Activated CD4-positive, alpha-beta T cell treated with anti-CD3 and anti-CD28 coated beads for 24 hours (primary cell): ENCODE results near the gene MAPK7.

Source experiments
- DNase-seq, 2 donors: peaks; one replicate each; pipeline ENCODE4 v3.0.0-alpha.2; 2020; ENCODE audit warnings: low read depth in 2 of 2

The MAPK7 gene

DNA sequence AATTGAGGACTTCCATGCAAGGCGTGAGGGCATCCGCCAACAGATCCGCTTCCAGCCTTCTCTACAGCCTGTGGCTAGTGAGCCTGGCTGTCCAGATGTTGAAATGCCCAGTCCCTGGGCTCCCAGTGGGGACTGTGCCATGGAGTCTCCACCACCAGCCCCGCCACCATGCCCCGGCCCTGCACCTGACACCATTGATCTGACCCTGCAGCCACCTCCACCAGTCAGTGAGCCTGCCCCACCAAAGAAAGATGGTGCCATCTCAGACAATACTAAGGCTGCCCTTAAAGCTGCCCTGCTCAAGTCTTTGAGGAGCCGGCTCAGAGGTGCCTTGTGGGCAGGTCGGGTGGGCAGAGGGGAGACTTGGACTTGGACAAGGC is 3.1 kb downstream of the MAPK7 start:
- DNase-seq: no peak

DNA sequence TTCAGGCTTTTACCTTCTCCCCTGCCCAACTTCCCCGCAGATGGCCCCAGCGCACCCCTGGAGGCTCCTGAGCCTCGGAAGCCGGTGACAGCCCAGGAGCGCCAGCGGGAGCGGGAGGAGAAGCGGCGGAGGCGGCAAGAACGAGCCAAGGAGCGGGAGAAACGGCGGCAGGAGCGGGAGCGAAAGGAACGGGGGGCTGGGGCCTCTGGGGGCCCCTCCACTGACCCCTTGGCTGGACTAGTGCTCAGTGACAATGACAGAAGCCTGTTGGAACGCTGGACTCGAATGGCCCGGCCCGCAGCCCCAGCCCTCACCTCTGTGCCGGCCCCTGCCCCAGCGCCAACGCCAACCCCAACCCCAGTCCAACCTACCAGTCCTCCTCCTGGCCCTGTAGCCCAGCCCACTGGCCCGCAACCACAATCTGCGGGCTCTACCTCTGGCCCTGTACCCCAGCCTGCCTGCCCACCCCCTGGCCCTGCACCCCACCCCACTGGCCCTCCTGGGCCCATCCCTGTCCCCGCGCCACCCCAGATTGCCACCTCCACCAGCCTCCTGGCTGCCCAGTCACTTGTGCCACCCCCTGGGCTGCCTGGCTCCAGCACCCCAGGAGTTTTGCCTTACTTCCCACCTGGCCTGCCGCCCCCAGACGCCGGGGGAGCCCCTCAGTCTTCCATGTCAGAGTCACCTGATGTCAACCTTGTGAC is 3.6 kb downstream of the MAPK7 start:
- no peak for DNase-seq

GRCh38 chr17:19382531-19383444 is 4.5 kb downstream of the MAPK7 start:
- no peak for DNase-seq

GRCh38 chr17:19383681-19384470 is 5.6 kb downstream of the MAPK7 start:
- DNase-seq: no peak

GRCh38 chr17:19384723-19385391 is 6.6 kb downstream of the MAPK7 start:
- no peak for DNase-seq

- no peak for DNase-seq
These were observed 7.3 kb downstream of the MAPK7 start for GRCh38 chr17:19385521-19385983.

DNA sequence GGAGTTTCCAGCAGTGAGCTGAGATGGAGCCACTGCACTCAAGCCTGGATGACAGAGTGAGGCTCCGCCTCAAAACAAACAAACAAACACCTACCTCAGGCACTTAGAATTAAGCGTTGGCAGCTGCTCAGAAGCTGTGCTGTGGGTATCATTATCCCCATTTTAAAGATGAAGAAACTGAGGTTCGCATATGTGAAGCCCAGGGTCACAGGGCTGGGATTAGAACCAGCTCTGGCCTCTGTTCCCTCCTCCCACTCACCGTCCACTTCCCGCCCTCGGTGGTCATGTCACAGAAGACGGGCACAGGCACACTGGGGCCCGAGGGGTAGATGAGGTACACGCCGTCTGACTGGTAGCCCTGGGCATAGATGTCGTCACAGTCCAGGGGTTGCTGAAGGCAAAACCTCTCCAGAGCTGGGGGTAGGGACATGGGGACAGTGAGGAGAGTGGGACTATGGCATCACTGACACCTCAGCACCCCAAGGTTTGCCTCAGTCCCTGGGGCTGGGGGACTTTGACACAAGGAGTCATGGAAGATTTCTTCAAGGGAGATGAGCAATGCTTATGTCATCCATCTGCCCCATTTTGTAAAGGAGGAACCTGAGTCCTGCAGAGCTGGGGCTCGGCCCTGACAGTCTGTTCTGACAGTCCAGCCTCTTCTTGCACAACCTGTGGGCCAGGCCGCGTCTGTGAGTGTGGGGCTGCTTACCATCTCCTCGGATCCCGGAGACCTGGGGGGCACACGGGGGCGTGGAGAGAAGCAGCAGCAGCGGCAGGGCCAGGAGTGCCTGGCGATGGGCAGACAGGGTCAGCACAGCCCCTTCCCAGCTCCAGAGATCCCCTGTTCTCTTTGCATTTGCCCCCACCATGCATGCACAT is 8.0 kb downstream of the MAPK7 start:
- DNase-seq: no peak

DNA sequence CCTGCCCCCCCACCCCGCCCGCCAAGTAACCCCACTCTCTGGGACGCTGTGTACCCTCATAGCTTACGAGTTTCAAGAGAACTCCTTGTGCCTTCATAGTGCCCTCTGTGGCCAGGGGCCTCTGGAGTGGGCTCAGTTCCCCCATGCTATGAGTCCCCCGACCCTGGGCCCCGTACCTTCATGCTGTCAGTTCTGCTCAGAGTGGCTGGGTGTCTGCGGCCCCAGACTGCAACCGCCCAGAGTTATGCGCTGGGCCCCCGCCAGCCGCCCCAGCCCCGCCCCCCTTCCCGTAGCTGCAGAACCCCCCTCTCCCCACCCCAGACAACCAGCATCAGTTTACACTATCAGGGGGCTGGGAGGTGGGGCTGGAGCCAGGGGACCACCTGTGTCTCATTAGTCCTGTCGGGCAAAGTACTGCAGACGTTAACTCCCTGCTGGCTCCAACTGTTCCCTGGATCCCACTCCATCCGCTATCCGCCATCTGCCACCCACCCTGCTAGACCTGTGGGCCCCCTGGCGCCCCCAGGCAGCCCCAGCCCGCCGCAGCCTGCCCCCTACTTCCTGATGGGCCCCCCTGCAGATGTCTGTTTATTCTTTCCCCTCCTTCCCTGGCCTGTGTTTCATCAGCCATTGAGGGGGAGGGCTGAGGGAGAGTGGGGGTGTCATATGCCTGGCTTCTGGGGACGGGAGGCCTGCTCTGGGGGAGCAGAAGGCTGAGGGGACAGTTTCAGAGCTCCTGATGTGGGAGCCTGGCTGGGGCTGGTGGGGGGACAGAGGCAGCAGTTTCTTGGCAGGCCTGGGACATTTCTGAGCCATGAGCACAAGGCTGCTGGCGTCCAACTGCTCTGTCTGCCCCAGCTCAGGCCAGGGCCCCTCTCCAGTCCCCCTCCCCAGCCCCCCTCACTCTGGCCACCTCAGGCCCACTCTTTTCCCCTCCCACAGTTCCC is 8.9 kb downstream of the MAPK7 start, which contains the start of gene MFAP4:
Gene MFAP4, minus strand, starts transcription at position 217 of the 947 bp plus-strand sequence. Its CDS starts 35 bp downstream, at position 182.
- no peak for DNase-seq

DNA sequence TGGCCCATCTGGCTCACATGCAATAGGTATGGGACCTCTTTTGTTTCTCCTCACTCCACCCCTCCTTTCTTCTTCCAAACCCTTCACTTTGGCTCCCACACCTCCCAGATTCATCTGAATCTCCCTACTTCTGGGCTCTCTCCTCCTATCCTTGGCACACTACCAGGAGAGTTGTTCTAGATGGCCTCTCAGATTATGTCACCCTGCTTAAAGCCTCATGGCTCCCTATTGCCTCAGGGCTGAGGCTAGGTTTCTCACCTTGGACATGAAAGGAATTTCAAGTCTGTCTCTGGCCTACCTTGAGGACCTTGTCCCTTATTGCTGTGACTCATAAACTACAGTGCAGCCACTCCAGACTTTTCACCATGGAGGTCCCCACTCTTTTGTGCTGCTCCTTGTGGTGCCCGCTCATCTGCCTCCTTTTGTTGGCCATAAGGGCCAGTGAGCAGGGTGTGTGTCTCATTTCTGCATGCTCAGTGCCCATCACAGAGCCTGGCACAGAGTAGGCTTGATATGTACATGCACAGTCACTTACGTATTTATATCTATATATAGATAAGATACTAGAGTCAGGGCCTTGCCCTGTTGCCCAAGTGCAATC is 9.7 kb downstream of the MAPK7 start:
- no peak for DNase-seq

GRCh38 chr17:19388791-19389785 is 10.8 kb downstream of the MAPK7 start:
- no peak for DNase-seq

DNA sequence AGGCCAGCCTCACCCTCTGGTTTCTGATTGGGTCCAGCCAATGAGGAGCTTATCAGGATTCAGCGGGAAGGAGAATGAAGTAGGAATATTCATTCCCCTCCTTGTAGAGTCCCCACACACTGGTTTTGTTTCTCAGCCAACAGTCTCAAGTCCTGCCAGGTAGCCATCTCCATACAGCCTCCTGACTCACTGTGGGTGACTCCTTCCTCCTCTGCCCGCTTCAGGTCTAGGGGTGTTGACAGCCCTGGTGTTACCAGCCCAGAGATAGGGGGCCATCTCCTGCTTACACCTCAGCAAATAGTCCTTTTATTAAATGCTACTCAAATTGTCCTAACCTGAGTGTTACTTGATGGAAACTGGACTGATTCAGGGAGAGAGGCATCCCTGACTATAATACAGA is 12.7 kb downstream of the MAPK7 start:
- no peak for DNase-seq

GRCh38 chr17:19391432-19391831 is 13.1 kb downstream of the MAPK7 start:
- no peak for DNase-seq

DNA sequence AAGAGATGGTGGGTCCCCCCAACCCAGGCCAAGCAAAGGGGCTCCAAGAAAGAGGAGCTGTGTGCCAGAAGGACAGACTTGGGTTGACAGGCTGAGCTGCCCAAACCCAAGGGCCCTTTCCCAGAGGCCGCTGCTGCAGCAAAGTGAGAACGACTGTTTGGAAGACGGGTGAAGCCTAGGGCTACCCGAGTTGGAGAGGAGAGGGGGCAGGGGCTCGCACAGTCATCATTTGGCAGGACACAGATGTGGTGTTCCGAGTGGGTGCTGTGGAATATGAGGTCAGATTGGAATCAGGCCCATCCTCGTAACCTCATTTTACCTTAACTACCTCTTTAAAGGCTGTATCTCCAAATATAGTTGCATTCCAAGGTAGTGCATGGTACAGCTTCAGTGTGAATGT is 14.0 kb downstream of the MAPK7 start:
- no peak for DNase-seq

DNA sequence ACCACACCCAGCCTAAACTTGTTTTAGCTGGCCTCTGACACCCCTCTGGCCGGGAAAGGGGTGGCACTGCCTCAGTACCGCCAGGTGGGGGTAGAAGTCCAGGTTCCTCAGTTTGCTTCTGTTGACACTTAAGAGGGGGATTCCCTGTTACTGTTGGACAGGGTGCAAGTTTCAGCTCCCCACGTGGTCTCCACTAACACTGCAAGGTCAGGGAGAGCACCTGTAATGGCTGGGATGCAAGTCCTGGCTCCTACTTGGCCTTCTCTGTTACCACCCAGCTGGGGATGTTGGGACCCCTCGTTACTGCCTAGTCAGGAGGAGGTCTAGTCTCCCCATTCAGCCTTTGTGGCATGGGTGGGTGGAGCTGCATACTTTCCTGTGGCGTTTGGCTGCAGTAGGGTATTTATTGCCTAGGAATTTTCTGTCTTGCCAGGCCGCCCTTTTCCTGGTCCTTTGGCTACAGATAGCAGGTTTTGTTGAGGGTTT is 19.3 kb downstream of the MAPK7 start:
- DNase-seq: no peak

DNA sequence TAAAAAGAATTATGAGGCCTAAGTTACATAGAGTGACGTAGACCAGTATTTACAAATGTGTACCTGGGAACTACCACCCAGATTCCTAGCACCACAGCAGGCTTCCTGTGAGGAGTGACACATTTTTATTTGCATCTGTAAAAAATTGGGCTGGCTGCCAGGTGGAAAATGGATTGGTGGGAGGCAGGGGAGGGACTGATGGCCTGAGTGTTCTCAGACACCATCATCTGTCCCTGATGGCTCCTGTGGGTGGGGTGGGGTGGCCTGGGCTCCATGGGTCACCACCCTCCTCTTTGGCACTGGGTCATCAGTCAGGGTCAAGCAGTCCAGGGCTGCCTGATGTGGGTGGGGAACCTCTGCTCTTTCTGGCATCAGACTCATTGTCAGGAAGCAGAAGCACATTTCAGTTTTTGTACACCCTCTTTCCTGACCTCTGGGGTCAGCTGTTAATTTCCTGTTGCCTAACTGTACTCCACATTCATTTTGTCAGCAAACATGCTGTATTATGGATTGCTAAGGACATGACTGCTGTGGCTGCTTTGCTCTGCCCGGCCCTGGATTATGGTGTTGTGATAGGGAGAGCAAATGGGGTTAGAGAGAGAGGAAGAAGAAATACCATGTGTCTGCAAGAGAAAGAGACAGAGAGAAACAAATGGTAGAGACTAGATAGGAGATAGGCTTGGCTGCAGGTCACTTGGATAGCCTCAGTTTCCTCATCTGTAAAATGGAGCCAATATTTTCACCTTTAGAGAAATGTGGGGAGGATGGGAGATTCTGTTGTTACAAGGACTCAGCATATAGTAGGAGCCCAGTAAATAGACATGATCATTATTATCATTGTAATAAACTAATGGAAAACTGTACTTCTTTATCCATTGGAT is 20.2 kb downstream of the MAPK7 start:
- DNase-seq: no peak

- DNase-seq: no peak
These were observed 21.6 kb downstream of the MAPK7 start for GRCh38 chr17:19399750-19400450.
